A673 (cell line): Measurements from ENCODE around the gene KPNB1.

Experiments used
- CTCF ChIP-seq: fragments of 300-800, 200-600 bp; sonication (generic); conservative IDR thresholded peaks from 2 replicates; pipeline ENCODE4 v1.5.1; 2017; ENCODE audit warnings: low read depth, mild to moderate bottlenecking, antibody characterized with exemption, low read length, moderate library complexity, mixed read lengths
- EZH2 ChIP-seq: fragments of 200-600 bp; sonication (generic); IDR thresholded peaks from 2 replicates; pipeline ENCODE4 v1.6.1; 2017; ENCODE audit warnings: borderline replicate concordance, low read depth, mild to moderate bottlenecking, mixed read lengths, antibody characterized with exemption, low read length; ENCODE audit not compliant: poor library complexity, severe bottlenecking

- TF ChIP-seq CTCF (no peak), EZH2 (no peak)
Observed at GRCh38 chr17:47708312-47708863, 58.7 kb downstream of the KPNB1 start.
